ENCODE results near the gene LRRC59.
"Not testable (repeated sequence)": the region's sequence is repeated elsewhere in the genome, so short reads cannot be mapped to it uniquely, and the experiment has no call there.

LRRC59 gene

GRCh38 chr17:50345432-50346312 lies 51.7 kb downstream of the LRRC59 start, which contains the start of gene XYLT2:
Gene XYLT2, plus strand, starts transcription at chr17:50346126. Its CDS starts 15 bp downstream, at chr17:50346141.
- Mint-ChIP-seq H3K4me1 (peaks cover 30% of the 10 kb centered on the region), H3K9me3 (peaks cover 4% of the 10 kb centered on the region), H3K4me3 (peak within 1 kb of the TSS; percentile 95 to 96 (median 96)), H3K36me3 (ENCODE audit: low read depth) (no peaks in the 10 kb centered on the region), H3K27ac (peak within 1 kb of the TSS; percentile 45 to 90 (median 75)), H3K27me3 (ENCODE audit: low read depth) (peaks cover 3% of the 10 kb centered on the region)
- TF ChIP-seq CTCF (IDR thresholded peaks at IDR 0.05; ENCODE audit: unreplicated experiment in 3 of 3) = no peak

GRCh38 chr17:50344731-50345365 lies 52.5 kb downstream of the LRRC59 start:
- Mint-ChIP-seq H3K4me1 (peaks cover 30% of the 10 kb centered on the region), H3K27me3 (ENCODE audit: low read depth) (peaks cover 3% of the 10 kb centered on the region)
- no peak for TF ChIP-seq CTCF (IDR thresholded peaks at IDR 0.05; ENCODE audit: unreplicated experiment in 3 of 3)

GRCh38 chr17:50339381-50339780 lies 57.9 kb downstream of the LRRC59 start:
- H3K4me3 Mint-ChIP-seq = no peak overlapping the region
- H3K27ac Mint-ChIP-seq = no peak overlapping the region
- H3K9me3 Mint-ChIP-seq = peaks cover 19% of the 10 kb centered on the region
- TF ChIP-seq CTCF (IDR thresholded peaks at IDR 0.05; ENCODE audit: unreplicated experiment in 3 of 3) = no peak
- no peaks in the 10 kb centered on the region for H3K27me3 Mint-ChIP-seq (ENCODE audit: low read depth)
- no peaks in the 10 kb centered on the region for H3K36me3 Mint-ChIP-seq (ENCODE audit: low read depth)
- peaks cover 2% of the 10 kb centered on the region for H3K4me1 Mint-ChIP-seq

More at GRCh38 chr17:50344731-50345365, 52.5 kb downstream of the LRRC59 start:
- Mint-ChIP-seq H3K27ac (peak overlapping the region in 1 of 3 experiments; percentile 75), H3K36me3 (ENCODE audit: low read depth) (no peaks in the 10 kb centered on the region), H3K9me3 (peaks cover 8% of the 10 kb centered on the region), H3K4me3 (peak overlapping the region; percentile 82 to 90 (median 87))

GRCh38 chr17:50338645-50339044 lies 58.7 kb downstream of the LRRC59 start:
- TF ChIP-seq CTCF (IDR thresholded peaks at IDR 0.05; ENCODE audit: unreplicated experiment in 3 of 3) = no peak
- no peak overlapping the region for H3K4me3 Mint-ChIP-seq
- no peak overlapping the region for H3K27ac Mint-ChIP-seq
- no peaks in the 10 kb centered on the region for H3K27me3 Mint-ChIP-seq (ENCODE audit: low read depth)
- H3K4me1 Mint-ChIP-seq = peaks cover 4% of the 10 kb centered on the region
- peaks cover 19% of the 10 kb centered on the region for H3K9me3 Mint-ChIP-seq
- H3K36me3 Mint-ChIP-seq (ENCODE audit: low read depth) = no peaks in the 10 kb centered on the region

- H3K9me3 Mint-ChIP-seq = peaks cover 19% of the 10 kb centered on the region
- H3K36me3 Mint-ChIP-seq (ENCODE audit: low read depth) = no peaks in the 10 kb centered on the region
- H3K27ac Mint-ChIP-seq = no peak overlapping the region
- no peak overlapping the region for H3K4me3 Mint-ChIP-seq
- no peak for TF ChIP-seq CTCF (IDR thresholded peaks at IDR 0.05; ENCODE audit: unreplicated experiment in 3 of 3)
- H3K27me3 Mint-ChIP-seq (ENCODE audit: low read depth) = no peaks in the 10 kb centered on the region
- H3K4me1 Mint-ChIP-seq = peaks cover 9% of the 10 kb centered on the region
Observed at GRCh38 chr17:50337956-50338355, 59.4 kb downstream of the LRRC59 start.

- H3K27me3 Mint-ChIP-seq (ENCODE audit: low read depth); H3K9me3 Mint-ChIP-seq; H3K36me3 Mint-ChIP-seq (ENCODE audit: low read depth): not testable (repeated sequence)
- Mint-ChIP-seq H3K4me3 (peak overlapping the region in 1 of 3 experiments; percentile 12), H3K27ac (peak overlapping the region; percentile 87 to 91 (median 90)), H3K4me1 (peaks cover 44% of the 10 kb centered on the region)
Observed at GRCh38 chr17:50333291-50334057, 63.8 kb downstream of the LRRC59 start.

All from nephron (organoid).